Hematopoietic multipotent progenitor cell (in vitro differentiated cells): ENCODE measurements around the gene LRRC26. TPM values are rescaled to one million over a fixed set of nuclear protein-coding genes. Genes with fewer than 3 reads are reported as not detected.
"Not testable (repeated sequence)": the region's sequence is repeated elsewhere in the genome, so short reads cannot be mapped to it uniquely, and the experiment has no call there.

Source experiments
- DNase-seq, 3 donors: peaks; one replicate each; pipeline ENCODE4 v3.0.0-alpha.2; 2011 to 2015; ENCODE audit warnings: low read depth in 2 of 3, low spot score in 2 of 3
- total RNA-seq: library from RNA; depleted of rRNA; stranded (reverse); fragments of >200 nt; gene quantifications from one replicate; pipeline ENCODE4 v1.2.3, GENCODE V29; 2012

LRRC26 gene
- total RNA-seq, 1 donor, result 2.2 TPM

GRCh38 chr9:137139468-137140150 lies 30.2 kb downstream of the LRRC26 start:
- DNase-seq, result no peak

GRCh38 chr9:137138722-137139467 lies 31.0 kb downstream of the LRRC26 start, which contains the start of gene GRIN1:
Gene GRIN1, plus strand, starts transcription at chr9:137139154. Its CDS starts 333 bp downstream, at chr9:137139487.
- DNase-seq, result peak in 1 of 3 donors; percentile 69

GRCh38 chr9:137138058-137138721 lies 31.7 kb downstream of the LRRC26 start:
- no peak for DNase-seq

GRCh38 chr9:137136881-137137607 lies 32.8 kb downstream of the LRRC26 start:
- no peak for DNase-seq

- no peak for DNase-seq
These were observed 33.5 kb downstream of the LRRC26 start for GRCh38 chr9:137136261-137136880.

- not testable (repeated sequence) for DNase-seq
These were observed 34.7 kb downstream of the LRRC26 start for GRCh38 chr9:137135154-137135553.

- no peak for DNase-seq
These were observed 35.7 kb downstream of the LRRC26 start for GRCh38 chr9:137134191-137134590.

- DNase-seq, result no peak
These were observed 39.6 kb downstream of the LRRC26 start for GRCh38 chr9:137130176-137130755.

- DNase-seq, result peak; percentile 76 to 86 (median 86)
These were observed 40.2 kb downstream of the LRRC26 start for GRCh38 chr9:137129456-137130175.

- no peak for DNase-seq
These were observed 40.9 kb downstream of the LRRC26 start for GRCh38 chr9:137128862-137129455.

GRCh38 chr9:137128158-137128861 lies 41.5 kb downstream of the LRRC26 start:
- no peak for DNase-seq

- peak in 2 of 3 donors; percentile 66 to 72 for DNase-seq
These were observed 42.3 kb downstream of the LRRC26 start for GRCh38 chr9:137127301-137128157.

- no peak for DNase-seq
These were observed 43.1 kb downstream of the LRRC26 start for GRCh38 chr9:137126786-137127185.

- DNase-seq, result not testable (repeated sequence)
These were observed 45.8 kb downstream of the LRRC26 start for GRCh38 chr9:137123952-137124462.

GRCh38 chr9:137123468-137123837 lies 46.4 kb downstream of the LRRC26 start:
- no peak for DNase-seq

- DNase-seq, result not testable (repeated sequence)
These were observed 46.9 kb downstream of the LRRC26 start for GRCh38 chr9:137122796-137123467.
